Right atrium auricular region (tissue), 2 donors: ENCODE measurements around the gene C1GALT1. TPM values are rescaled to one million over a fixed set of nuclear protein-coding genes. Genes with fewer than 3 reads are reported as not detected.
"Not testable (repeated sequence)": the region's sequence is repeated elsewhere in the genome, so short reads cannot be mapped to it uniquely, and the experiment has no call there.

ENCODE experiments used
- DNase-seq: peaks from one replicate; pipeline ENCODE4 v3.0.0-alpha.2; 2019; ENCODE audit warnings: low spot score
- H3K27ac ChIP-seq, 2 donors: fragments of 200-600 bp; sonication (generic); 1 replicate in 1 of 2; 2 replicates in 1 of 2; pipeline ENCODE4 v1.5.1; 2016 to 2019
- H3K27me3 ChIP-seq, 2 donors: fragments of 200-600 bp; sonication (generic); one replicate each; pipeline versions ENCODE4 v1.5.1 to v1.6.0; 2017 to 2019
- H3K36me3 ChIP-seq: fragments of 200-600 bp; sonication (generic); one replicate; pipeline ENCODE4 v1.5.1; 2016
- H3K4me1 ChIP-seq, 2 donors: fragments of 200-600 bp; sonication (generic); one replicate each; pipeline versions ENCODE4 v1.5.1 to v1.6.0; 2017 to 2019
- H3K4me3 ChIP-seq, 2 donors: fragments of 200-600 bp; sonication (generic); 1 replicate in 1 of 2; 2 replicates in 1 of 2; pipeline ENCODE4 v1.5.1; 2017 to 2019; ENCODE audit warnings: mild to moderate bottlenecking in 1 of 2, moderate library complexity in 1 of 2
- H3K9me3 ChIP-seq, 2 donors: fragments of 200-600 bp; sonication (generic); one replicate each; pipeline ENCODE4 v1.5.1; 2019
- CTCF ChIP-seq, 2 donors: fragments of 200-600 bp; sonication (generic); IDR thresholded peaks; one replicate each; pipeline ENCODE4 v1.5.1; 2019; ENCODE audit warnings: antibody characterized with exemption in 2 of 2
- total RNA-seq, 2 donors: library from RNA; depleted of rRNA; stranded (reverse); fragments of >200 nt; gene quantifications; one replicate each; pipeline ENCODE4 v1.1.0, GENCODE V29; 2016

C1GALT1 gene
- total RNA-seq, 2 donors from 2014 or later, result 21.1 to 25.1 TPM

DNA sequence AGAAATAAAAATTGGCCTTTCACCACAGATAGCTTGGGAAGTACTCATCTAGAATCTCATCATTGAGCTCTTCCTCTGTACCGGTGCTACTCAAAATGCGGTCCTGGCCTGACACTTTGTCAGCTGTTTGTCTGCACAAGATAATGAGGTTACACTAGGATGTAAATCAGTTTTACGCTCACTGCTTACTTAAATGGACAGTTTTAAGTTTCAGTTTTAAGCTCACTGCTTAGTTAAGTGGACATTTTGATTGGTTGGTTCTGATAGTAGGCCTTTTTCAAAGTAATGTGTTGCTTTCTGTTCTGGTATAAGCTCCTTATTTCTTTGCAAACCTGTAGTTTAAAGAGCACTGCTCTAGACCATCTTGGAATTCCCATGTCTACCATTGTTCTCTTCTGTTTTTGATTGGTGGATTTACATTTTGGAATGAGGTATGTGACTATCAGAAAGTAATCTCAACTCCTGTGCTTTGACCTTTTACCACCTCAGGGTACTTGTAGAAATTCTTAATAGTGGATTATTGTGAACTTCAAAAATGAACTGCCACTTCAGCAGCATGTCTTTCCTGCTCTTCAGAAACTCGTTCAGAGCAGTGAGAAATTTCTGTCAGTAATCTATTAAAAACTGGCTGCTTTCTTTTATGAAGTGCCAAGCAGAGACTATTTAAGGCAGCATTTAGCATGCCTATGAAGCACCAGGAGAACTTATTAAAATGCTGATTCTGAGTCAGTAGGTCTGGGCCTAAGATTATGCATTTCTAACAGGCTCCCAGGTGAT is 55.0 kb downstream of the C1GALT1 start:
- H3K27me3 ChIP-seq, result no peaks in the 10 kb centered on the region
- H3K9me3 ChIP-seq, result no peaks in the 10 kb centered on the region
- H3K36me3 ChIP-seq, result peaks cover 4% of the 10 kb centered on the region
- no peak overlapping the region for H3K27ac ChIP-seq
- H3K4me3 ChIP-seq, result no peak overlapping the region
- H3K4me1 ChIP-seq, result no peaks in the 10 kb centered on the region
- no peak for DNase-seq
- no peak for TF ChIP-seq CTCF (IDR thresholded peaks at IDR 0.05)

GRCh38 chr7:7237978-7238267 is 55.6 kb downstream of the C1GALT1 start:
- no peak for TF ChIP-seq CTCF (IDR thresholded peaks at IDR 0.05)
- Histone ChIP-seq H3K36me3 (peaks cover 4% of the 10 kb centered on the region), H3K27me3 (no peaks in the 10 kb centered on the region), H3K27ac (no peak overlapping the region), H3K4me1 (no peaks in the 10 kb centered on the region), H3K4me3 (no peak overlapping the region), H3K9me3 (no peaks in the 10 kb centered on the region)
- DNase-seq, result no peak

DNA sequence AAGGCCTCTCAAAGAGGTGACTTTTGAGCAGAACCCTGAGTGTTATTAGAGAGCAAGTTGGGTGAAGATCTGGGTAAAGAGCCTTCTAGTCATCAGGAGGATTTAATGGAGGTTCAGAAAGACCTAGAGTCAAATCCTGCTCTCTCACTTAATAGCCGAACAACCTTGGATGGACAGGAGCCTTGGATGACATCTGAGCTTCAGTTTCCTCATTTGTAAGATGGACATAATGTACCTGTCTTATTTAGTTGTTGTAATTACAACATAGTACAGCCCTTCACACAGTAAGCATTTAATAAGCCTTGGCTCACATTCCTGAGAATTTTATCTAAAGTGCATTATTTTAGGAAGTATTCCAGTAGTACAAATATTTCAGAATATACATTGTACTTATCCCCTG is 57.0 kb downstream of the C1GALT1 start:
- Histone ChIP-seq H3K9me3 (no peaks in the 10 kb centered on the region), H3K36me3 (peaks cover 14% of the 10 kb centered on the region), H3K27ac (no peak overlapping the region), H3K27me3 (no peaks in the 10 kb centered on the region), H3K4me3 (no peak overlapping the region), H3K4me1 (no peaks in the 10 kb centered on the region)
- no peak for TF ChIP-seq CTCF (IDR thresholded peaks at IDR 0.05)
- DNase-seq, result no peak

- no peak for DNase-seq
Observed at GRCh38 chr7:7242899-7243298, 60.6 kb downstream of the C1GALT1 start.

GRCh38 chr7:7245233-7245632 is 62.9 kb downstream of the C1GALT1 start:
- not testable (repeated sequence) for H3K4me1 ChIP-seq, DNase-seq, H3K27ac ChIP-seq, H3K9me3 ChIP-seq, H3K4me3 ChIP-seq, H3K27me3 ChIP-seq
- H3K36me3 ChIP-seq, result peaks cover 16% of the 10 kb centered on the region

More at GRCh38 chr7:7242899-7243298, 60.6 kb downstream of the C1GALT1 start:
- H3K27ac ChIP-seq, result no peak overlapping the region
- TF ChIP-seq CTCF (IDR thresholded peaks at IDR 0.05), result no peak
- peaks cover 16% of the 10 kb centered on the region for H3K36me3 ChIP-seq
- no peak overlapping the region for H3K4me3 ChIP-seq
- no peaks in the 10 kb centered on the region for H3K27me3 ChIP-seq
- H3K9me3 ChIP-seq, result no peaks in the 10 kb centered on the region
- H3K4me1 ChIP-seq, result no peaks in the 10 kb centered on the region

DNA sequence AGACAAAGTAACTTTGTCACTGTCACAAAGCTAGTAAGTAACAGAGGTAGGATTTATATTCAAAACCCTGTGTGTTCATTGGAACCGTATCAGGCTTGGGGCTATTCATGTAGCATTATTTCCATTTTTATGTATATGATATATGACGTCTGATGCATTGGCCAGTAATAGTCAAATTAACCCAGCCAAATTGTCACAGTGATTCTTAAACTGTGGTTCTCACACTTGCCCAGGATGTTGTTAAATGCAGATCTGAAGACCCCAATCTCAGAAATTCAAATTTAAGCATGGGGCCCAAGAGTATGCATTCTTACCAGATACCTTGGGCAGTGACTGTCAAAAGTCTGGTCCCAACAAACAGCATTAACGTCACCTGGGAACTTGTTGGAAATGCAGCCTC is 63.9 kb downstream of the C1GALT1 start:
- no peak for TF ChIP-seq CTCF (IDR thresholded peaks at IDR 0.05)

More for the DNA sequence above, 63.9 kb downstream of the C1GALT1 start:
- DNase-seq, result no peak
- no peak overlapping the region for H3K4me3 ChIP-seq
- H3K4me1 ChIP-seq, result no peaks in the 10 kb centered on the region
- peaks cover 16% of the 10 kb centered on the region for H3K36me3 ChIP-seq
- H3K27me3 ChIP-seq, result no peaks in the 10 kb centered on the region
- no peak overlapping the region for H3K27ac ChIP-seq
- H3K9me3 ChIP-seq, result no peaks in the 10 kb centered on the region
